Activated CD8-positive, alpha-beta memory T cell treated with anti-CD3 and anti-CD28 coated beads, Interleukin-2, amount 50 U/mL, for 48 hours (primary cell): ENCODE measurements around the gene KCNK2.

ENCODE experiments used
- DNase-seq: peaks from one replicate; pipeline ENCODE4 v3.0.0-alpha.2; 2020

KCNK2 gene

GRCh38 chr1:215262106-215262505 is 179.6 kb downstream of the KCNK2 start:
- DNase-seq, result no peak

- no peak for DNase-seq
These were observed 181.1 kb downstream of the KCNK2 start for GRCh38 chr1:215263636-215264035.

GRCh38 chr1:215264649-215265048 is 182.1 kb downstream of the KCNK2 start:
- DNase-seq, result no peak

- no peak for DNase-seq
These were observed 185.0 kb downstream of the KCNK2 start for GRCh38 chr1:215267495-215267894.

- no peak for DNase-seq
These were observed 187.4 kb downstream of the KCNK2 start for GRCh38 chr1:215269955-215270354.

- no peak for DNase-seq
These were observed 191.4 kb downstream of the KCNK2 start for GRCh38 chr1:215273838-215274516.

- no peak for DNase-seq
These were observed 194.0 kb downstream of the KCNK2 start for GRCh38 chr1:215276582-215276981.

- no peak for DNase-seq
These were observed 195.0 kb downstream of the KCNK2 start for GRCh38 chr1:215277532-215277931.

- DNase-seq, result no peak
These were observed 197.1 kb downstream of the KCNK2 start for GRCh38 chr1:215279682-215280081.

GRCh38 chr1:215282557-215282956 is 200.0 kb downstream of the KCNK2 start:
- DNase-seq, result no peak

GRCh38 chr1:215285013-215285800 is 202.7 kb downstream of the KCNK2 start:
- no peak for DNase-seq
